Measurements from ENCODE around the gene SHISA5. TPM values are rescaled to one million over a fixed set of nuclear protein-coding genes. Genes with fewer than 3 reads are reported as not detected.

SHISA5 gene
- total and polyA plus RNA-seq, 2 donors (not counting 1 experiment from before 2014, with no cell fraction given): 147 to 183 TPM

- no peaks in the 10 kb centered on the region for H3K9me3 ChIP-seq (ENCODE audit: control extremely low read depth in 1 of 3, control insufficient read depth in 2 of 3, insufficient read depth in 1 of 3, low read length in 2 of 3)
- 100% methylated on average over 1 of the region's 1 CpG for WGBS (ENCODE audit: insufficient coverage)
- intact Hi-C loops (cut with micrococcal nuclease): loop anchor here (1.0 kb wide), 4 partner anchors 35 to 204 kb away; no protein-coding TSS in a partner anchor
Measured at GRCh38 chr3:48436477-48436787, 67.5 kb downstream of the SHISA5 start.

More at GRCh38 chr3:48436477-48436787, 67.5 kb downstream of the SHISA5 start:
- H4K20me1 ChIP-seq (ENCODE audit: control insufficient read depth, insufficient read depth, low read length, poor library complexity, severe bottlenecking): no peaks in the 10 kb centered on the region
- peak overlapping the region in 1 of 2 donors; percentile 47 for H3K27ac ChIP-seq (ENCODE audit: low read length in 2 of 2)
- no peak overlapping the region for H3K4me2 ChIP-seq (replicated peaks; ENCODE audit: low read depth, low read length, poor library complexity, severe bottlenecking)
- H3K79me2 ChIP-seq (ENCODE audit: control insufficient read depth, insufficient read depth, low read length): peaks cover 42% of the 10 kb centered on the region
- DNase-seq (no peak), ATAC-seq (ENCODE audit: low read depth) (no peak)
- Mint-ChIP-seq H3K27ac (no peak overlapping the region), H3K4me3 (no peak overlapping the region), H3K9me3 (ENCODE audit: insufficient read depth) (no peaks in the 10 kb centered on the region), H3K27me3 (no peaks in the 10 kb centered on the region), H3K4me1 (peaks cover 26% of the 10 kb centered on the region)
- ChIA-PET CTCF (interaction anchor here (0.6 to 13.4 kb wide), 64 partner anchors 10 to 503 kb away, joined by 3 to 330 read pairs (median 6); partner anchors contain the start of genes ATRIP, CDC25A, NME6 and PFKFB4), POLR2A (interaction anchor here (0.6 to 1.3 kb wide), 6 partner anchors 29 to 136 kb away, joined by 3 to 5 read pairs (median 4); a partner anchor contains a TSS)
- H2AFZ ChIP-seq (ENCODE audit: insufficient read depth, low read depth, low read length, poor library complexity, severe bottlenecking): peak overlapping the region; percentile 23
- TF ChIP-seq EZH2 (IDR thresholded peaks at IDR 0.05; ENCODE audit: borderline replicate concordance, insufficient read depth, low read depth, low read length, poor library complexity, severe bottlenecking) (no peak), CTCF (IDR thresholded peaks at IDR 0.05) (no peak)
- H3K4me1 ChIP-seq (ENCODE audit: control insufficient read depth in 2 of 2, insufficient read depth in 2 of 2, low read length in 2 of 2): peaks cover 13 to 21% of the 10 kb centered on the region in 2 donors
- no peak overlapping the region for H3K4me3 ChIP-seq (ENCODE audit: control extremely low read depth in 1 of 5, extremely low read depth in 1 of 5, insufficient read depth in 1 of 5, low read depth in 2 of 5, low read length in 4 of 5)
- no peaks in the 10 kb centered on the region for H3K27me3 ChIP-seq (replicated peaks in 1 of 4; ENCODE audit: control extremely low read depth in 1 of 4, control insufficient read depth in 3 of 4, insufficient read depth in 4 of 4, low read length in 3 of 4)
- H3K36me3 ChIP-seq (replicated peaks in 1 of 2; ENCODE audit: control extremely low read depth in 1 of 2, control insufficient read depth in 1 of 2, extremely low read depth in 1 of 2, insufficient read depth in 2 of 2, low read length in 1 of 2): peaks cover 0 to 17% of the 10 kb centered on the region in 2 experiments
- H3K9ac ChIP-seq (ENCODE audit: low read length): no peak overlapping the region

Measured in B cell (primary cell).